Cardiac muscle cell (in vitro differentiated cells and primary cell): ENCODE data around the gene SYNJ2. TPM values are rescaled to one million over a fixed set of nuclear protein-coding genes. Genes with fewer than 3 reads are reported as not detected.

Source experiments
- DNase-seq, 2 donors: peaks; one replicate each; pipeline versions ENCODE4 v3.0.0 to v3.0.0-alpha.2; 2010 to 2017; ENCODE audit warnings: low read depth in 1 of 2, low spot score in 1 of 2
- H3K27ac ChIP-seq: fragments of 200-600 bp; sonication (generic); 2 replicates; pipeline ENCODE4 v1.5.1; 2016
- H3K27me3 ChIP-seq: fragments of 200-600 bp; sonication (generic); 2 replicates; pipeline ENCODE4 v1.6.0; 2016; ENCODE audit warnings: control low read depth
- H3K36me3 ChIP-seq: fragments of 200-600 bp; sonication (generic); 2 replicates; pipeline ENCODE4 v1.5.1; 2016; ENCODE audit warnings: control low read depth
- H3K4me1 ChIP-seq: fragments of 200-600 bp; sonication (generic); 2 replicates; pipeline ENCODE4 v1.8.1; 2017; ENCODE audit warnings: low read depth, mild to moderate bottlenecking, mixed run types
- H3K4me3 ChIP-seq: fragments of 200-600 bp; sonication (generic); 2 replicates; pipeline ENCODE4 v1.5.1; 2016; ENCODE audit warnings: mild to moderate bottlenecking
- H3K9me3 ChIP-seq: fragments of 200-600 bp; sonication (generic); 2 replicates; pipeline ENCODE4 v1.5.1; 2017; ENCODE audit warnings: low read depth, mild to moderate bottlenecking, control low read depth
- polyA plus RNA-seq: library from polyadenylated mRNA; unstranded; fragments of >200 nt; fragmentation: Nextera tagmentation; extraction: Ambion mirVana; gene quantifications from 2 replicates; pipeline ENCODE4 v1.2.1, GENCODE V29; 2016
- total RNA-seq: library from RNA; depleted of rRNA; stranded (reverse); fragments of >200 nt; gene quantifications from 2 replicates; pipeline ENCODE4 v1.2.3, GENCODE V29; 2016
- TF ChIP-seq, protein P1 (sequence below): IDR thresholded peaks from 2 replicates; pipeline ENCODE4 v1.5.1; 2012; ENCODE audit warnings: low read depth, mild to moderate bottlenecking, low read length

Gene SYNJ2
- total and polyA plus RNA-seq, 2 experiments from 2014 or later = 2.1 to 2.9 TPM

DNA sequence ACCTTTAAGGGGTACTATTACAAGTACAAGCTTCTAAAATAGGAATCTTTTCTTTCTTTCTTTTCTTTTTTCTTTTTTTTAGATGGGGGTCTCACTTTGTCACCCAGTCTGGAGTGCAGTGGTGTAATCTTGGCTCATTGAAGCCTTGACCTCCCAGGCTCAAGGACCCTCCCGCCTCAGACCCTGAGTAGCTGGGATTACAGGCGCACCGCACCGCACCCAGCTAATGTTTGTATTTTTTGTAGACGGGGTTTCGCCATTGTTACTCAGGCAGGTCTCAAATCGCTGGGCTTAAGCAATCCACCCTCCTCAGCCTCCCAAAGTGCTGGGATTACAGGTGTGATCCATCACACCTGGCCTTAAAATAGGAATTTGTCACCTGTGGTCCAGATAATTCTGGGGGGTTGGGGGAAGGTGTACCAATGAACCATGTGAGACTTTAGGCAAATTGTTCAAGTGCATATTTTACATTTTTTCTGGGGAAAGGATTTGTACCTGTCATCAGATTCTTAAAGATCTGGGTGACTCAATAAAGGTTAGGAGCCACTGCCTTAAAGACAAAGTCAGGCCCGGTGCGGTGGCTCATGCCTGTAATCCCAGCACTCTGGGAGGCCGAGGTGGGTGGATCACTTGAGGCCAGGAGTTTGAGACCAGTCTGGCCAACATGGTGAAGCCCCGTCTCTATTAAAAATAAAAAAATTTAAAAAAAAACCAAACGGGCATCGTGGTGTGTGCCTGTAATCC lies 19.7 kb upstream of the SYNJ2 start:
- DNase-seq = no peak
- TF ChIP-seq, protein P1, sequence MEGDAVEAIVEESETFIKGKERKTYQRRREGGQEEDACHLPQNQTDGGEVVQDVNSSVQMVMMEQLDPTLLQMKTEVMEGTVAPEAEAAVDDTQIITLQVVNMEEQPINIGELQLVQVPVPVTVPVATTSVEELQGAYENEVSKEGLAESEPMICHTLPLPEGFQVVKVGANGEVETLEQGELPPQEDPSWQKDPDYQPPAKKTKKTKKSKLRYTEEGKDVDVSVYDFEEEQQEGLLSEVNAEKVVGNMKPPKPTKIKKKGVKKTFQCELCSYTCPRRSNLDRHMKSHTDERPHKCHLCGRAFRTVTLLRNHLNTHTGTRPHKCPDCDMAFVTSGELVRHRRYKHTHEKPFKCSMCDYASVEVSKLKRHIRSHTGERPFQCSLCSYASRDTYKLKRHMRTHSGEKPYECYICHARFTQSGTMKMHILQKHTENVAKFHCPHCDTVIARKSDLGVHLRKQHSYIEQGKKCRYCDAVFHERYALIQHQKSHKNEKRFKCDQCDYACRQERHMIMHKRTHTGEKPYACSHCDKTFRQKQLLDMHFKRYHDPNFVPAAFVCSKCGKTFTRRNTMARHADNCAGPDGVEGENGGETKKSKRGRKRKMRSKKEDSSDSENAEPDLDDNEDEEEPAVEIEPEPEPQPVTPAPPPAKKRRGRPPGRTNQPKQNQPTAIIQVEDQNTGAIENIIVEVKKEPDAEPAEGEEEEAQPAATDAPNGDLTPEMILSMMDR = no peak
- no peaks in the 10 kb centered on the region for H3K4me1 ChIP-seq
- H3K4me3 ChIP-seq = no peak overlapping the region
- H3K36me3 ChIP-seq = no peaks in the 10 kb centered on the region
- no peaks in the 10 kb centered on the region for H3K9me3 ChIP-seq
- no peak overlapping the region for H3K27ac ChIP-seq
- no peaks in the 10 kb centered on the region for H3K27me3 ChIP-seq

DNA sequence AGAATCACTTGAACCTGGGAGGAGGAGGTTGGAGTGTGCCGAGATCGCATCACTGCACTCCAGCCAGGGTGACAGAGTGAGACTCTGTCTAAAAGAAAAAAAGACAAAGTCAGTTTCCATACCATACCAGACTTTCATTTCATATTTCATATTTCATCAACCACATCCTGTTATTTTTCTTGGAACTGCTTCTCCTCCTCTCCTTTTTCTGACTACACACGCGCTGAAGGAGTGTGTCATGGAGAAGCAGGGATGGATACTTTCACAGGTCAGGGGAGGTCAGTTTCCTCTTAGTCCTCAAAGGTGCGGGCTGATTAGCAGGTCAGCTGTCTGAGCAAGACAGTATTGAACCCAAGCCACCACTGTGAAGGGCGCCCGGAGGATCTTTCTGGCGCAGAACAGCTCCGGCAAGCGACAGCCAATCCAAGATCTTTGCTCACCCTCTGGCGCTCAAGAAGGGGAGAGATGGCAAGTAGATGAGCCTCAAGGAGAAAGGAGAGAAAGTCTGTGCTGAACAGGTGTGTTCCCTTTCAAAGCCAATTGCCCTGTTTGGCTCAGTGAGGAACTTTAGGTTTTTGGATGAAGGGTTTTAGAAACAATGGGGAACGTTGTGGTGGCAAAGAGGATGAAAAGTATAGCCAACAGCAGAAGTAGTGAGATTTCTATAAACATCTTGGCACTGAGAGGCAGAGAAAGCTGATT lies 18.9 kb upstream of the SYNJ2 start:
- Histone ChIP-seq H3K4me1 (no peaks in the 10 kb centered on the region), H3K9me3 (no peaks in the 10 kb centered on the region), H3K27me3 (no peaks in the 10 kb centered on the region), H3K4me3 (no peak overlapping the region), H3K36me3 (no peaks in the 10 kb centered on the region), H3K27ac (no peak overlapping the region)
- TF ChIP-seq, protein P1 = no peak
- DNase-seq = peak in 1 of 2 donors; percentile 62

DNA sequence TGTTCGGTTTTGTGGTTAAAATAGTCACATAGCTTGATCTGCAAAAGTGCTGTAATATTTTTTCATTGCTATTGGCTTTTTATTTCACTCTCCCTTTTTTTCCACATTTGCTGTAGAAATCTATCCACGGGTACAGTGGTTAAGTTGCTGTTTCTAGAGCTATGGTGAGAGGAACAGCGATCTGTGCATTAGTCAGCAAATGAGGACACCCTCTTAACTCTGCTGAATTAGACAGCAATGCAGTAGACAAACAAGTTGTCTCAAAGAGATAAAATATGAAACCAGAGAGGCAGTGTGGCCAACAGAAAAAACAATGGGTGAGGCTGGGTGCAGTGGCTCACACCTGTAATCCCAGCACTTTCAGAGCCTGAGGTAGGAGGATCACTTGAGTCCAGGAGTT lies 17.6 kb upstream of the SYNJ2 start:
- Histone ChIP-seq H3K27ac (no peak overlapping the region), H3K9me3 (no peaks in the 10 kb centered on the region), H3K4me1 (no peaks in the 10 kb centered on the region), H3K27me3 (no peaks in the 10 kb centered on the region), H3K4me3 (no peak overlapping the region), H3K36me3 (no peaks in the 10 kb centered on the region)
- TF ChIP-seq, protein P1 = no peak
- DNase-seq = no peak

DNA sequence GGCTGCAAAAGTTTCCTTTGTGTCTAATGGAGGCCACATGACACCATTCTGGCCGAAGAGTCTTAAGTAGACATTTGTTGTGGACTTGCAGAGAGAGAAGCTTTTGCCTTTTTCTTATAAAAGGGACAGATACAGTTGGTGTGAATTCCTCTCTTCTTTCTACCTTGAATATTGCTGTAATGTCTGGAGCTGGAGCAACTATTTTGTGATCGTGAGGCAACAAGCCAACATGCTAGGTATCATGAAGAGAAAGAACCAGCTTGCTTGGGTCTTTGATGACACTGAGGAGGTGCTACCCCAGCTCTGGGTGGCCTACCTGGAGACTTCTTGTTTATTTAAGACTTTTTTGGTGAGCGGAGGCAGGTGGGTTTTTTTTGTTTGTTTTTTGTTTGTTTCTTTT lies 16.3 kb upstream of the SYNJ2 start:
- TF ChIP-seq, protein P1 = no peak
- no peaks in the 10 kb centered on the region for H3K27me3 ChIP-seq
- H3K4me3 ChIP-seq = no peak overlapping the region
- H3K9me3 ChIP-seq = no peaks in the 10 kb centered on the region
- H3K27ac ChIP-seq = no peak overlapping the region
- H3K36me3 ChIP-seq = no peaks in the 10 kb centered on the region
- H3K4me1 ChIP-seq = no peaks in the 10 kb centered on the region
- no peak for DNase-seq

DNA sequence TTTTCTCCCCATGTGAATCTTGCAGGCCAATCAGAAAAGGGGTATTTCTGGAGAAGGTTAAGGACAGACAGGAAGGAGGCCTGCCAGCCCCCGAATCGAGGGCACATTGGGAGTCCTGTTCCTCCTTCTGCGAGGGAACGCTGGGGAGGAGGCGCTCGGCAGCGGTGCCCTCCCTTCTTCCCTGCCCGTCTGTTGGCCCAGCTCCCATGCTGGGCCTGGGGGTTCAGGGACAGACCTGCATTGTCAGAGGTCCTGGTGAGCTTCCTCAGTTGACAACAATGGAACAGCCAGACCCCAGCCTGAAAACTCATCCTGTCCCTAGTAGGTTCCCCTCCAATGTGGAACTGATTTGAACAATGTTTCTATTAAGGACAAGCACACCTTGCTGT lies 15.1 kb upstream of the SYNJ2 start:
- no peaks in the 10 kb centered on the region for H3K36me3 ChIP-seq
- TF ChIP-seq, protein P1 = no peak
- DNase-seq = no peak
- no peak overlapping the region for H3K4me3 ChIP-seq
- no peaks in the 10 kb centered on the region for H3K27me3 ChIP-seq
- H3K27ac ChIP-seq = no peak overlapping the region
- no peaks in the 10 kb centered on the region for H3K4me1 ChIP-seq
- H3K9me3 ChIP-seq = no peaks in the 10 kb centered on the region
